Hindlimb muscle (tissue), 1 donor: Measurements from ENCODE around the gene VBP1. TPM values are rescaled to one million over a fixed set of nuclear protein-coding genes. Genes with fewer than 3 reads are reported as not detected.
"Not testable (repeated sequence)": the region's sequence is repeated elsewhere in the genome, so short reads cannot be mapped to it uniquely, and the experiment has no call there.

Experiments used
- DNase-seq: peaks from one replicate; pipeline ENCODE4 v3.0.0-alpha.2; 2013
- polyA plus RNA-seq: library from polyadenylated mRNA; unstranded; fragments of 120-200 nt; gene quantifications from one replicate; pipeline ENCODE4 v1.2.1, GENCODE V29; 2013; ENCODE audit not compliant: insufficient read length

VBP1 gene
- polyA plus RNA-seq, 1 donor, result 53.4 TPM

DNA sequence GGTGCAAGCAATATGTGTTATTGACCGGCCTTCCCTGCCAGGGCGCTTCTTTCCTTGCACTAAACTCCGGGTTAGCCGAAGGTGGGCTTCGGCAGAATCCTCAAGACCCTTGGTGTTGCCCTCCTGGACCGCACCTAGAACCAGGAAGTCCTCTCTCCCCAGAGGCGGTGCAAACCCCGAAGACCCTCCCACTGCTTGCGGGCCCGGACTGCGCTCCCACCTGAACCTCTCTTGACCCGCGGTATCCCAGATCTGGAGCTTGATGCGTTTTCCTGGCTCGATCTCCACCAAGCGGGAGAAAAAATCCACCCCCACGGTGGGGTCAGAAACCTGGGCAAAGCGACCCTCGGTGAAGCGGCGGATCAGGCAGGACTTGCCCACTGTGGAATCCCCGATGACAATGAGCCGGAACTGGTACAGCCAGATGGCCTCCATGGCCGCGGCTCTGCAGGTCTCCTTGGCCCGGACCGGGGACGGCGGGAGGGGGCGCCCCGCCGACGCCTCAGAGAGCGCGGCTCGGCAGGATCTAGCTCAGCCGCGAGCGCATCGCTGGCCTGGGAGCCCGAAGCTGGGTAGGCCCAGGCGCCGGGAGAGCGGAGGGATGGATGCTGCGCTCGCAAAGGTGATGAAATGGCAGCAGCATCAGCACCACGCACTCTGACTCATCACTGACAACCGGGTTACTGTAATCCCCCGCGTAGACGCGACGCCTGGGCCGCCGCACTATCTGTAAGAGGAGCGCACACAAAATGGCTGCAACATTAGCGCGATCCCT, 47.8 kb downstream of the VBP1 start, which contains the start of gene RAB39B:
Gene RAB39B (minus strand): TSS at position 638 of the 775 bp plus-strand sequence. CDS start 203 bp downstream, at position 435.
- DNase-seq, result peak; percentile 15

DNA sequence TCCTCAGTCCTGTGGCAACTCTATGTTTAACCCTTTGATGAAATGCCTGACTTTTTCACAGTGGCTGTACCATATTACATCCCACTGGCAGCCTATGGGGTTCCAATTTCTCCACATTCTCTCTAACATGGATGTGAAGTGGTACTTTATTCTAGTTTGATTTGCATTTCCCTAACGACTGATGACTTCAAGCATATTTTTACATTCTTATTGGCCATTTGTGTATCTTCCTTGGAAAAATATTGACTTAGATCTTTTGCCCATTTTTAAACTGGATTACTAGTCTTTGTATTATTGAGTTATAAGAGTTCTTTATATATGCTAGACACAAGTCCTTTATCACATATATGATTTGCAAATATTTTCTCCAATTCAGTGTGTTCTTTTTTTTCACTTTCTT, 50.2 kb downstream of the VBP1 start:
- no peak for DNase-seq

DNA sequence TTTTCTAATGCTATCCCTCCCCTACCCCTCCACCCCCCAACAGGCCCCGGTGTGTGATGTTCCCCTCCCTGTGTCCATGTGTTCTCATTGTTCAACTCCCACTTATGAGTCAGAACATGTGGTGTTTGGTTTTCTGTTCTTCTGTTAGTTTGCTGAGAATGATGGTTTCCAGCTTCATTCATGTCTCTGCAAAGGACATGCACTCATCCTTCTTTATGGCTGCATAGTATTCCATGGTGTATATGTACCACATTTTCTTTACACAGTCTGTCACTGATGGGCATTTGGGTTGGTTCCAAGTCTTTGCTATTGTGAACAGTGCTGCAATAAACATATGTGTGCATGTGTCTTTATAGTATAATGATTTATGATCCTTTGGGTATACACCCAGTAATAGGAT, 51.7 kb downstream of the VBP1 start:
- not testable (repeated sequence) for DNase-seq

DNA sequence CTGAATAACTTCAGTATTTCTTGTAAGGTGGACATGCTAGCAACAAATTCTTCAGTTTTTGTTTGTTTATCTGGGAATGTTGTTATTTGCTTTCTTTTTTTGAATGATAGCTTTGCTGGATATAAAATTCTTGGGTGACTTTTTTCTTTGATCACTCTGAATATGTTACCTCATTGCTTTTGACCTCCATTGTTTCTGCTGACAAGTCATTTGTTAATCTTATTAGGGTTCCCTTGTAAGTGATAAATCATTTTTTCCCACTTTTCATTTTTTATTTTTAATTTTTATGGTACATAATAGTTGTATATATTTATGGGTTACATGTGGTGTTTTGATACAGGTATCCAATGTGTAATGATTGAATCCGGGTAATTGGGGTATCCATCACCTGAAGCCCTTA, 54.7 kb downstream of the VBP1 start:
- no peak for DNase-seq

DNA sequence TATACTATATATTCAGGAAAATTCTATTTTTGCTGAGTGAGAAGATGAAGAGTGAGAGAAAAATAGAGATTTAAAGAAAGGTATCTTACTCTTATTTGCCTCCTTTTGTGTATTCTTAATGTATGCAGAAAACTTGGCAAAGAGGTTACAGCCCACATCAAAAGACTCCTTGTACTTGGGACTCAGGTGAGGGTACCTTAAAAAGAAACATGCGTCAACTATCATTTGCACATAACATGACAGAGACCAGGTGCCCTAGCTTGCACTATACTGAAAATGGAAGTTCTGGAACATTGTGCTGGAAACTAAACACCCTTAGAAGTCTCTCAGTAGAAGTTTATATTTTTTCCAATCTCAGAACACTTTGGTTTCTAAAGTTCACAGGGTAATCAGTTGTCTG, 63.6 kb downstream of the VBP1 start:
- no peak for DNase-seq

Other genes starting within 250 kb of the VBP1 start
- 5.4 TPM for gene F8, start 193.7 kb upstream of the VBP1 start, polyA plus RNA-seq
- 120 TPM for gene FUNDC2, start 189.6 kb upstream of the VBP1 start, polyA plus RNA-seq
- gene CMC4, start 145.3 kb upstream of the VBP1 start, polyA plus RNA-seq, result 10.5 TPM
- 14.7 TPM for gene MTCP1, start 145.3 kb upstream of the VBP1 start, polyA plus RNA-seq
- 12.1 TPM for gene BRCC3, start 145.0 kb upstream of the VBP1 start, polyA plus RNA-seq
- 0.40 TPM for gene RAB39B, start 48.0 kb downstream of the VBP1 start, polyA plus RNA-seq
- gene CLIC2, start 118.2 kb downstream of the VBP1 start, polyA plus RNA-seq, result 6.4 TPM
- not detected for gene F8A2, start 165.6 kb downstream of the VBP1 start, polyA plus RNA-seq
- 9.0 TPM for gene F8A3, start 242.2 kb downstream of the VBP1 start, polyA plus RNA-seq